ENCODE measurements around the gene EDRF1. TPM values are rescaled to one million over a fixed set of nuclear protein-coding genes. Genes with fewer than 3 reads are reported as not detected.

Gene EDRF1
- total RNA-seq, 2 donors from 2014 or later = 14.2 to 28.6 TPM

DNA sequence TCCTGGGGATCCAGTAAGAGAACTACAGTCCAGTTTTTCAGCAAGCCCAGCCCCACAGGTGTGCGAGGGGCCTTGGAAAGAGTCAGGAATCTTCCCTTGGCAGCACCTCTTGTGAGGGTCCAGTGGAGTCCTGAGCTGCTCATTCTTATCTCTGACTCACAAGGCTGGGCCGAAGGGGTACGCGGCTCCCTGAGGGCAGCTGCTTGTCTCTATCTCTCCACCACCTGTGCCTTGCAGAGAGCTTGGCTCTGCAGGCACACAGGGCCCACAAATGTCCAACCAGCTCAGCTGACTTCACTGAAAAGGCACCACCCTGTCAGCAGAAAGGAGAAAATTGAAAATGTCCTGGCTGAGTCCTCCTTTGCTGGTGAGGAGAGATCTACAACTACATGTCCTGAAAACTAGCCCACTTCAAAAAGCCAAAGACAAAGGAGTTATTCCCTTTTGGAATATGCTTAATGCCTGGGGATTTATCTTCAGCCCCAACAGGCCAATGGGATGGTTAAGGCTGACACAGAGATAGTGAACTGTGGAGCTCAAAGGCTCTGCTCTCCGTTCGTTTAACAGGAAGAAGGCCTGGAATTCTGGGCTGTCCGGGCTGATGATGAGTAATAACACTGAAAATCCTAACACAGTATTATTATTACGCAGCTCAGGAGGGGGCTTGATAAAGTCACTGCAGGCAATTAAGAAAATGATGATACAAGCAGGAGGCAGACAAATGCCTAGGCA lies 80.1 kb downstream of the EDRF1 start:
- H3K27me3 ChIP-seq (replicated peaks; ENCODE audit: insufficient read depth) = no peaks in the 10 kb centered on the region
- TF ChIP-seq, protein P1, sequence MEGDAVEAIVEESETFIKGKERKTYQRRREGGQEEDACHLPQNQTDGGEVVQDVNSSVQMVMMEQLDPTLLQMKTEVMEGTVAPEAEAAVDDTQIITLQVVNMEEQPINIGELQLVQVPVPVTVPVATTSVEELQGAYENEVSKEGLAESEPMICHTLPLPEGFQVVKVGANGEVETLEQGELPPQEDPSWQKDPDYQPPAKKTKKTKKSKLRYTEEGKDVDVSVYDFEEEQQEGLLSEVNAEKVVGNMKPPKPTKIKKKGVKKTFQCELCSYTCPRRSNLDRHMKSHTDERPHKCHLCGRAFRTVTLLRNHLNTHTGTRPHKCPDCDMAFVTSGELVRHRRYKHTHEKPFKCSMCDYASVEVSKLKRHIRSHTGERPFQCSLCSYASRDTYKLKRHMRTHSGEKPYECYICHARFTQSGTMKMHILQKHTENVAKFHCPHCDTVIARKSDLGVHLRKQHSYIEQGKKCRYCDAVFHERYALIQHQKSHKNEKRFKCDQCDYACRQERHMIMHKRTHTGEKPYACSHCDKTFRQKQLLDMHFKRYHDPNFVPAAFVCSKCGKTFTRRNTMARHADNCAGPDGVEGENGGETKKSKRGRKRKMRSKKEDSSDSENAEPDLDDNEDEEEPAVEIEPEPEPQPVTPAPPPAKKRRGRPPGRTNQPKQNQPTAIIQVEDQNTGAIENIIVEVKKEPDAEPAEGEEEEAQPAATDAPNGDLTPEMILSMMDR (IDR thresholded peaks at IDR 0.05) = no peak
- H3K4me3 ChIP-seq = no peak overlapping the region
- no peak for DNase-seq (ENCODE audit: low spot score)
- H3K27ac ChIP-seq = no peak overlapping the region
- no peak for ATAC-seq (ENCODE audit: insufficient number of reproducible peaks, low FRiP score, low read depth)
- H3K9me3 ChIP-seq = no peaks in the 10 kb centered on the region
- H3K4me1 ChIP-seq (ENCODE audit: control insufficient read depth in 1 of 2, low read depth in 2 of 2) = no peaks in the 10 kb centered on the region
- peaks cover 36% of the 10 kb centered on the region for H3K36me3 ChIP-seq

- Histone ChIP-seq H3K4me3 (no peak overlapping the region), H3K4me1 (ENCODE audit: control insufficient read depth in 1 of 2, low read depth in 2 of 2) (no peaks in the 10 kb centered on the region), H3K27me3 (replicated peaks; ENCODE audit: insufficient read depth) (no peaks in the 10 kb centered on the region), H3K9me3 (no peaks in the 10 kb centered on the region), H3K27ac (no peak overlapping the region), H3K36me3 (peaks cover 46% of the 10 kb centered on the region)
- ATAC-seq (ENCODE audit: insufficient number of reproducible peaks, low FRiP score, low read depth) (no peak), DNase-seq (ENCODE audit: low spot score) (no peak)
- TF ChIP-seq, protein P1 (IDR thresholded peaks at IDR 0.05) = no peak
These were observed 82.1 kb downstream of the EDRF1 start for GRCh38 chr10:125801574-125801973.

- TF ChIP-seq, protein P1 (IDR thresholded peaks at IDR 0.05) = no peak
- Histone ChIP-seq H3K27ac (no peak overlapping the region), H3K4me3 (no peak overlapping the region), H3K9me3 (no peaks in the 10 kb centered on the region), H3K4me1 (ENCODE audit: control insufficient read depth in 1 of 2, low read depth in 2 of 2) (no peaks in the 10 kb centered on the region), H3K36me3 (peaks cover 46% of the 10 kb centered on the region), H3K27me3 (replicated peaks; ENCODE audit: insufficient read depth) (no peaks in the 10 kb centered on the region)
- ATAC-seq (ENCODE audit: insufficient number of reproducible peaks, low FRiP score, low read depth) = no peak
- no peak for DNase-seq (ENCODE audit: low spot score)
These were observed 82.6 kb downstream of the EDRF1 start for GRCh38 chr10:125802131-125802530.

- ATAC-seq (ENCODE audit: insufficient number of reproducible peaks, low FRiP score, low read depth) (no peak), DNase-seq (ENCODE audit: low spot score) (no peak)
- Histone ChIP-seq H3K27me3 (replicated peaks; ENCODE audit: insufficient read depth) (no peaks in the 10 kb centered on the region), H3K4me3 (no peak overlapping the region), H3K4me1 (ENCODE audit: control insufficient read depth in 1 of 2, low read depth in 2 of 2) (no peaks in the 10 kb centered on the region), H3K27ac (no peak overlapping the region), H3K36me3 (peaks cover 44% of the 10 kb centered on the region), H3K9me3 (no peaks in the 10 kb centered on the region)
- TF ChIP-seq, protein P1 (IDR thresholded peaks at IDR 0.05) = no peak
These were observed 83.2 kb downstream of the EDRF1 start for GRCh38 chr10:125802739-125803138.

DNA sequence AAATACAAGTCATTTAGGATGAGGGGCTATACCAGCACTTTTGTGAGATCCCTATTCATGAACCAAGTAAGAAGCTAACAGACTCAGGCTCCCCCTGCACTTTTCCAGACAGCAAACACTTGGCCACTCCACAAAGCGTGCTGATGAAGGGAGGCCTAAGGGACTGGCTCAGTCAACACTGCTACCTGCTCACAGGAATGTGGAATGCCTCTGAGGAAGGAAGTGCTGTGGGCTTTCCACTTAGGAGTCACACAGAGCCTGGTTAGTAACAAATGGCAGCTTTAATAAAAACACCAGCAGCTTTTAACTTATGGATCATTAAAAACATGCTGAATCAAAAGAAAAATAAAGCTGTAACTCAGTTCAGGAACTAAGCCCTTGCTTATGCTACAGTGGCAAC lies 88.5 kb downstream of the EDRF1 start:
- no peak overlapping the region for H3K4me3 ChIP-seq
- peaks cover 45% of the 10 kb centered on the region for H3K36me3 ChIP-seq
- H3K4me1 ChIP-seq (ENCODE audit: control insufficient read depth in 1 of 2, low read depth in 2 of 2) = no peaks in the 10 kb centered on the region
- H3K27ac ChIP-seq = no peak overlapping the region
- no peaks in the 10 kb centered on the region for H3K9me3 ChIP-seq
- DNase-seq (ENCODE audit: low spot score) (no peak), ATAC-seq (ENCODE audit: insufficient number of reproducible peaks, low FRiP score, low read depth) (no peak)
- no peaks in the 10 kb centered on the region for H3K27me3 ChIP-seq (replicated peaks; ENCODE audit: insufficient read depth)
- TF ChIP-seq, protein P1 (IDR thresholded peaks at IDR 0.05) = no peak

Data from thoracic aorta (tissue), 2 donors.